WTC11 (cell line): ENCODE results near the gene CLDN5. TPM values are rescaled to one million over a fixed set of nuclear protein-coding genes. Genes with fewer than 3 reads are reported as not detected.

Experiments
- ATAC-seq: fragments of 200-7000 bp; cut with Tn5 transposase; 2 replicates; pipeline ENCODE4 v1.10.0; 2021; ENCODE audit warnings: mild to moderate bottlenecking, moderate library complexity
- CTCF ChIA-PET: fragments of 300-600 bp; sonication (Branson Sonifier 250); formaldehyde crosslinking; loops from one replicate; lab custom pipeline; 2021; ENCODE audit warnings: antibody characterized with exemption; lab: Charles Lee
- POLR2A ChIA-PET: fragments of 350-600 bp; sonication (Branson Sonifier 250); formaldehyde crosslinking; loops from one replicate; lab custom pipeline; 2021; ENCODE audit warnings: antibody characterized with exemption; lab: Charles Lee
- DNase-seq: peaks from one replicate; pipeline ENCODE4 v3.0.0; 2021; ENCODE audit warnings: low spot score
- H3K27ac Mint-ChIP-seq: 2 replicates; pipeline ENCODE4 v1.8.0; 2021; ENCODE audit warnings: mixed read lengths
- H3K27me3 Mint-ChIP-seq: 2 replicates; pipeline ENCODE4 v1.8.0; 2021; ENCODE audit warnings: low read depth, mild to moderate bottlenecking, moderate library complexity, mixed read lengths
- H3K36me3 Mint-ChIP-seq: 2 replicates; pipeline ENCODE4 v1.8.0; 2021; ENCODE audit warnings: mixed read lengths
- H3K4me1 Mint-ChIP-seq: 2 replicates; pipeline ENCODE4 v1.8.0; 2022; ENCODE audit warnings: mixed read lengths
- H3K4me3 Mint-ChIP-seq: 2 replicates; pipeline ENCODE4 v1.8.0; 2021; ENCODE audit warnings: mild to moderate bottlenecking, moderate library complexity, mixed read lengths
- H3K9me3 Mint-ChIP-seq: 2 replicates; pipeline ENCODE4 v1.8.0; 2021; ENCODE audit warnings: mixed read lengths
- CREM ChIP-seq: sonication (generic); formaldehyde crosslinking; IDR thresholded peaks from 2 replicates; pipeline ENCODE4 v1.8.1; 2022; ENCODE audit warnings: mild to moderate bottlenecking, missing genetic modification reagents, moderate library complexity
- FOXP1 ChIP-seq: sonication (generic); formaldehyde crosslinking; IDR thresholded peaks from 2 replicates; pipeline ENCODE4 v1.8.0; 2022; ENCODE audit warnings: missing genetic modification reagents, mild to moderate bottlenecking, moderate library complexity, borderline replicate concordance
- GABPB1 ChIP-seq: sonication (generic); formaldehyde crosslinking; IDR thresholded peaks from 2 replicates; pipeline ENCODE4 v1.8.1; 2023; ENCODE audit warnings: mild to moderate bottlenecking, missing genetic modification reagents
- JUN ChIP-seq: sonication (generic); formaldehyde crosslinking; IDR thresholded peaks from 2 replicates; pipeline ENCODE4 v1.8.0; 2023; ENCODE audit warnings: mild to moderate bottlenecking, missing genetic modification reagents
- NFE2L1 ChIP-seq: sonication (generic); formaldehyde crosslinking; IDR thresholded peaks from 2 replicates; pipeline ENCODE4 v1.8.1; 2023; ENCODE audit warnings: missing genetic modification reagents
- NFYB ChIP-seq: sonication (generic); formaldehyde crosslinking; conservative IDR thresholded peaks from 2 replicates; pipeline ENCODE4 v1.8.0; 2022; ENCODE audit warnings: low read depth, missing genetic modification reagents
- SOX15 ChIP-seq: fragments of 250-450 bp; sonication (Bioruptor Pico); IDR thresholded peaks from 2 replicates; pipeline ENCODE4 v1.9.0; 2021; ENCODE audit warnings: mild to moderate bottlenecking
- TP53 ChIP-seq: sonication (generic); formaldehyde crosslinking; IDR thresholded peaks from 2 replicates; pipeline ENCODE4 v1.8.1; 2023; ENCODE audit warnings: mild to moderate bottlenecking, missing genetic modification reagents
- total RNA-seq: library from RNA; stranded (reverse); gene quantifications from 3 replicates; pipeline ENCODE4 v1.2.3, GENCODE V29; 2021
- TF ChIP-seq, protein P1 (sequence below): sonication (generic); formaldehyde crosslinking; IDR thresholded peaks from 2 replicates; pipeline ENCODE4 v1.8.1; 2022; ENCODE audit warnings: missing genetic modification reagents, borderline replicate concordance
- TF ChIP-seq, protein P2 (sequence below): sonication (generic); formaldehyde crosslinking; IDR thresholded peaks from 2 replicates; pipeline ENCODE4 v1.8.0; 2023; ENCODE audit warnings: mild to moderate bottlenecking, missing genetic modification reagents
- TF ChIP-seq, protein P3 (sequence below): sonication (generic); formaldehyde crosslinking; IDR thresholded peaks from 2 replicates; pipeline ENCODE4 v1.8.1; 2022; ENCODE audit warnings: mild to moderate bottlenecking, moderate library complexity, missing genetic modification reagents
- TF ChIP-seq, protein P4 (sequence below): fragments of 200-600 bp; IDR thresholded peaks from 2 replicates; pipeline ENCODE4 v1.8.0; 2022; ENCODE audit warnings: antibody characterized with exemption
- TF ChIP-seq, protein P5 (sequence below): sonication (generic); formaldehyde crosslinking; IDR thresholded peaks from 2 replicates; pipeline ENCODE4 v1.8.0; 2023; ENCODE audit warnings: missing genetic modification reagents, mild to moderate bottlenecking, borderline replicate concordance
- TF ChIP-seq, protein P6 (sequence below): sonication (generic); formaldehyde crosslinking; IDR thresholded peaks from 2 replicates; pipeline ENCODE4 v1.8.1; 2023; ENCODE audit warnings: mild to moderate bottlenecking, missing genetic modification reagents, moderate library complexity
- TF ChIP-seq, protein P7 (sequence below): sonication (generic); formaldehyde crosslinking; IDR thresholded peaks from 2 replicates; pipeline ENCODE4 v1.8.0; 2022; ENCODE audit warnings: mild to moderate bottlenecking, missing genetic modification reagents

The CLDN5 gene
- total RNA-seq, 1 experiment from 2014 or later = 1.0 TPM

DNA sequence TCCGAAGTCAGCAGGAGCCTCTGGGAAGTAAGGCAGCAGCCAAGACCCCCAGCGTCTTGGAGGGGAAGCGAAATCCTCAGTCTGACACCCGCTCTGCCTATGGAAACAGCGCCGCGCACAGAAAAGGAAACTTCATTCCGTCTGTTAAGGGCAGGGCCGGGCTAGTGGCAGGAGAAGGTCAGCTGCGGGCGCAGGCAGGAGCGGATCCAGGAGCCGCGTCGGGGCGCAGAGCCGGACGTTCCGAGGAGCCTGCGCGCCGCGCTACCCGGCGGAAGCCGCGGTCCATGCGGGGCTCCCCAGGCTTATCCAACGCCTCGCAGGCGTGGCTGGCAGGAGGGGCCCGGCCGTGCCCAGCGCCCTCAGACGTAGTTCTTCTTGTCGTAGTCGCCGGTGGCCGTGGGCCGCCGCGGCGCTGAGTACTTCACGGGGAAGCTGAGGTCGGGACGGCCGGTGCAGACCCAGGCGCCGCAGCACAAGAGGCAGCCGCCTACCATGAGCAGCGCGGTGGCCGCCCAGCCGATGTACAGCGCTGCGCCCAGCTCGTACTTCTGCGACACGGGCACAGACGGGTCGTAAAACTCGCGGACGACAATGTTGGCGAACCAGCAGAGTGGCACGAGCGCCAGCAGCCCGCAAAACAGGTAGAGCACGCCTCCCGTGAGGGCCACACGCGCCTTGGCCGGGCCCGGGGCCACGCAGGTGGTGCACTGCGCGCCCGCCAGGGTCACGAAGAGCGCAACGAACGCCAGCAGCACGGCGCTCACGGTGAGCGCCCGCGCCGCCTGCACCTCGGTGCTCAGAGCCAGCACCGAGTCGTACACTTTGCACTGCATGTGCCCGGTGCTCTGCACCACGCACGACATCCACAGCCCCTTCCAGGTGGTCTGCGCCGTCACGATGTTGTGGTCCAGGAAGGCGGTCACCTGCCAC lies 705 bp downstream of the CLDN5 start (continued):
- TF ChIP-seq TP53 (CRISPR knock-in tag) (no peak), GABPB1 (CRISPR knock-in tag) (no peak), NFYB (no peak), FOXP1 (peak; percentile 43; the same call in 1 of the 2 replicates)
- TF ChIP-seq, protein P1, sequence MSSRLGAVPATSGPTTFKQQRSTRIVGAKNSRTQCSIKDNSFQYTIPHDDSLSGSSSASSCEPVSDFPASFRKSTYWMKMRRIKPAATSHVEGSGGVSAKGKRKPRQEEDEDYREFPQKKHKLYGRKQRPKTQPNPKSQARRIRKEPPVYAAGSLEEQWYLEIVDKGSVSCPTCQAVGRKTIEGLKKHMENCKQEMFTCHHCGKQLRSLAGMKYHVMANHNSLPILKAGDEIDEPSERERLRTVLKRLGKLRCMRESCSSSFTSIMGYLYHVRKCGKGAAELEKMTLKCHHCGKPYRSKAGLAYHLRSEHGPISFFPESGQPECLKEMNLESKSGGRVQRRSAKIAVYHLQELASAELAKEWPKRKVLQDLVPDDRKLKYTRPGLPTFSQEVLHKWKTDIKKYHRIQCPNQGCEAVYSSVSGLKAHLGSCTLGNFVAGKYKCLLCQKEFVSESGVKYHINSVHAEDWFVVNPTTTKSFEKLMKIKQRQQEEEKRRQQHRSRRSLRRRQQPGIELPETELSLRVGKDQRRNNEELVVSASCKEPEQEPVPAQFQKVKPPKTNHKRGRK (CRISPR knock-in tag) = no peak
- TF ChIP-seq, protein P2, sequence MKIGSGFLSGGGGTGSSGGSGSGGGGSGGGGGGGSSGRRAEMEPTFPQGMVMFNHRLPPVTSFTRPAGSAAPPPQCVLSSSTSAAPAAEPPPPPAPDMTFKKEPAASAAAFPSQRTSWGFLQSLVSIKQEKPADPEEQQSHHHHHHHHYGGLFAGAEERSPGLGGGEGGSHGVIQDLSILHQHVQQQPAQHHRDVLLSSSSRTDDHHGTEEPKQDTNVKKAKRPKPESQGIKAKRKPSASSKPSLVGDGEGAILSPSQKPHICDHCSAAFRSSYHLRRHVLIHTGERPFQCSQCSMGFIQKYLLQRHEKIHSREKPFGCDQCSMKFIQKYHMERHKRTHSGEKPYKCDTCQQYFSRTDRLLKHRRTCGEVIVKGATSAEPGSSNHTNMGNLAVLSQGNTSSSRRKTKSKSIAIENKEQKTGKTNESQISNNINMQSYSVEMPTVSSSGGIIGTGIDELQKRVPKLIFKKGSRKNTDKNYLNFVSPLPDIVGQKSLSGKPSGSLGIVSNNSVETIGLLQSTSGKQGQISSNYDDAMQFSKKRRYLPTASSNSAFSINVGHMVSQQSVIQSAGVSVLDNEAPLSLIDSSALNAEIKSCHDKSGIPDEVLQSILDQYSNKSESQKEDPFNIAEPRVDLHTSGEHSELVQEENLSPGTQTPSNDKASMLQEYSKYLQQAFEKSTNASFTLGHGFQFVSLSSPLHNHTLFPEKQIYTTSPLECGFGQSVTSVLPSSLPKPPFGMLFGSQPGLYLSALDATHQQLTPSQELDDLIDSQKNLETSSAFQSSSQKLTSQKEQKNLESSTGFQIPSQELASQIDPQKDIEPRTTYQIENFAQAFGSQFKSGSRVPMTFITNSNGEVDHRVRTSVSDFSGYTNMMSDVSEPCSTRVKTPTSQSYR (CRISPR knock-in tag) = 0 out of 2 replicates have a peak, but pooled peaks have one; percentile 26
- TF ChIP-seq, protein P3, sequence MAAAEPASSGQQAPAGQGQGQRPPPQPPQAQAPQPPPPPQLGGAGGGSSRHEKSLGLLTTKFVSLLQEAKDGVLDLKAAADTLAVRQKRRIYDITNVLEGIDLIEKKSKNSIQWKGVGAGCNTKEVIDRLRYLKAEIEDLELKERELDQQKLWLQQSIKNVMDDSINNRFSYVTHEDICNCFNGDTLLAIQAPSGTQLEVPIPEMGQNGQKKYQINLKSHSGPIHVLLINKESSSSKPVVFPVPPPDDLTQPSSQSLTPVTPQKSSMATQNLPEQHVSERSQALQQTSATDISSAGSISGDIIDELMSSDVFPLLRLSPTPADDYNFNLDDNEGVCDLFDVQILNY (CRISPR knock-in tag) = no peak

DNA sequence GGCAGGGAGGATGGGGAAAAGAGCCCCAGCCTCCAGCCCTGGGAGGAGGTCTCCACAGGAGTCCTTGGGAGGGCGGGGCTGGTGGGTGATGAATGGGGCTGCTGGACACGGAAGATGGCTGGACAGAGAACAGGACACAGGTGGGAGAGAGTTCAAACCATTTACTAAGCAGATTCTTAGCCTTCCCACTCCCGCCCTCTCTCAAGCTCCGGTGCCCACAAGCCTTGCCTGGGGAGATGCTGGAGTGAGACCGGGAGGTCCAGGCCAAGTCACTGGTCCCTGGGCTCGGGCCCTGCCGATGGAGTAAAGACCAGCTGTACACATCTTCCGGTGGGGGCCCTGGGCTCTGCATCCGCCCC lies 1.4 kb downstream of the CLDN5 start:
- no peak for DNase-seq
- no peaks in the 10 kb centered on the region for H3K9me3 Mint-ChIP-seq
- H3K27me3 Mint-ChIP-seq = peaks cover 52% of the 10 kb centered on the region
- TF ChIP-seq NFYB = no peak
- TF ChIP-seq, protein P4, sequence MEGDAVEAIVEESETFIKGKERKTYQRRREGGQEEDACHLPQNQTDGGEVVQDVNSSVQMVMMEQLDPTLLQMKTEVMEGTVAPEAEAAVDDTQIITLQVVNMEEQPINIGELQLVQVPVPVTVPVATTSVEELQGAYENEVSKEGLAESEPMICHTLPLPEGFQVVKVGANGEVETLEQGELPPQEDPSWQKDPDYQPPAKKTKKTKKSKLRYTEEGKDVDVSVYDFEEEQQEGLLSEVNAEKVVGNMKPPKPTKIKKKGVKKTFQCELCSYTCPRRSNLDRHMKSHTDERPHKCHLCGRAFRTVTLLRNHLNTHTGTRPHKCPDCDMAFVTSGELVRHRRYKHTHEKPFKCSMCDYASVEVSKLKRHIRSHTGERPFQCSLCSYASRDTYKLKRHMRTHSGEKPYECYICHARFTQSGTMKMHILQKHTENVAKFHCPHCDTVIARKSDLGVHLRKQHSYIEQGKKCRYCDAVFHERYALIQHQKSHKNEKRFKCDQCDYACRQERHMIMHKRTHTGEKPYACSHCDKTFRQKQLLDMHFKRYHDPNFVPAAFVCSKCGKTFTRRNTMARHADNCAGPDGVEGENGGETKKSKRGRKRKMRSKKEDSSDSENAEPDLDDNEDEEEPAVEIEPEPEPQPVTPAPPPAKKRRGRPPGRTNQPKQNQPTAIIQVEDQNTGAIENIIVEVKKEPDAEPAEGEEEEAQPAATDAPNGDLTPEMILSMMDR = no peak
- ATAC-seq = no peak
- H3K4me3 Mint-ChIP-seq = peak overlapping the region; percentile 76
- no peak overlapping the region for H3K27ac Mint-ChIP-seq
- no peaks in the 10 kb centered on the region for H3K36me3 Mint-ChIP-seq
- ChIA-PET POLR2A (interaction anchor here (0.7 to 1.3 kb wide), 2 partner anchors 20 to 387 kb away, joined by 3 to 5 read pairs; no protein-coding TSS in a partner anchor), CTCF (interaction anchor here (0.7 to 5.0 kb wide), 7 partner anchors 27 to 208 kb away, joined by 3 to 49 read pairs (median 7); no protein-coding TSS in a partner anchor)
- peaks cover 11% of the 10 kb centered on the region for H3K4me1 Mint-ChIP-seq

DNA sequence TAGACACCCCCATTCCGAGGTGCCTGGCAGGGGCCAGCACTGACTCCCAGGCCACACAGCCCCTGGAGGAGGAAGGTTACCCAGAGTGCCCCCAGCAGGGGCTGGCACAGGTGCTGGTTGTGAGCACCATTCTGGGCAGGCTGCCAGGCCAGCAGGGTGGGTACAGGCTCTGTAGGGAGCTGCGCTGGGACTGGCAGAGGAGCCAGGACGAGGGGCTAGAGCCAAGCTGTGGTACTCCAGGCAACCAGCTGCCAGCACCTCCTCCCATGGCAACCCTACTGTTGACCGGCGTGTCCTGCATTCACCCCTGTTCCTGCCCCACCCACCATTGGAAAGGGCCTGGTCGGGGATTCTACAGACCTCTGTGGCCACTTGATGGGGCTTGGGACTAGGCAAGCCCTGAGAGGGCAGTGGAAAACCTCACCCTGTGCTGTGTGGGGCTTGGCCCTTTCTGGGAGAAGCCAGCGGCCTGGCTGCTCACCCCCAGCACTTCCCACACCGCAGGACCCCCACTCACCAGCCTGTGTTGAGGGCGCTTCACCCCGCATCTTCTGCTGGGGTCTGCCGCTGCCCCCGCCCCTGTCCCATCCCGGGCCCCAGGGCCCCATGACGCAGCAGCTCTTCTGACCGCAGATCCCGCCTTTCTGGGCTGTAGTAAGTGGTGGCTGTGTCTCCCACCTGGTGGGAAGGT lies 1.9 kb downstream of the CLDN5 start:
- no peak for DNase-seq
- Mint-ChIP-seq H3K4me3 (peak overlapping the region; percentile 76), H3K9me3 (no peaks in the 10 kb centered on the region), H3K4me1 (peaks cover 11% of the 10 kb centered on the region), H3K36me3 (peaks cover 3% of the 10 kb centered on the region), H3K27me3 (peaks cover 52% of the 10 kb centered on the region), H3K27ac (no peak overlapping the region)
- ChIA-PET POLR2A (interaction anchor here (0.5 kb wide), 1 partner anchor 78 kb away, joined by 3 read pairs; no protein-coding TSS in a partner anchor), CTCF (interaction anchor here (1.3 to 5.0 kb wide), 5 partner anchors 26 to 110 kb away, joined by 3 to 49 read pairs (median 8); no protein-coding TSS in a partner anchor)
- ATAC-seq = no peak
- no peak for TF ChIP-seq JUN (CRISPR knock-in tag)
- no peak for TF ChIP-seq NFE2L1 (CRISPR knock-in tag)
- TF ChIP-seq, protein P5, sequence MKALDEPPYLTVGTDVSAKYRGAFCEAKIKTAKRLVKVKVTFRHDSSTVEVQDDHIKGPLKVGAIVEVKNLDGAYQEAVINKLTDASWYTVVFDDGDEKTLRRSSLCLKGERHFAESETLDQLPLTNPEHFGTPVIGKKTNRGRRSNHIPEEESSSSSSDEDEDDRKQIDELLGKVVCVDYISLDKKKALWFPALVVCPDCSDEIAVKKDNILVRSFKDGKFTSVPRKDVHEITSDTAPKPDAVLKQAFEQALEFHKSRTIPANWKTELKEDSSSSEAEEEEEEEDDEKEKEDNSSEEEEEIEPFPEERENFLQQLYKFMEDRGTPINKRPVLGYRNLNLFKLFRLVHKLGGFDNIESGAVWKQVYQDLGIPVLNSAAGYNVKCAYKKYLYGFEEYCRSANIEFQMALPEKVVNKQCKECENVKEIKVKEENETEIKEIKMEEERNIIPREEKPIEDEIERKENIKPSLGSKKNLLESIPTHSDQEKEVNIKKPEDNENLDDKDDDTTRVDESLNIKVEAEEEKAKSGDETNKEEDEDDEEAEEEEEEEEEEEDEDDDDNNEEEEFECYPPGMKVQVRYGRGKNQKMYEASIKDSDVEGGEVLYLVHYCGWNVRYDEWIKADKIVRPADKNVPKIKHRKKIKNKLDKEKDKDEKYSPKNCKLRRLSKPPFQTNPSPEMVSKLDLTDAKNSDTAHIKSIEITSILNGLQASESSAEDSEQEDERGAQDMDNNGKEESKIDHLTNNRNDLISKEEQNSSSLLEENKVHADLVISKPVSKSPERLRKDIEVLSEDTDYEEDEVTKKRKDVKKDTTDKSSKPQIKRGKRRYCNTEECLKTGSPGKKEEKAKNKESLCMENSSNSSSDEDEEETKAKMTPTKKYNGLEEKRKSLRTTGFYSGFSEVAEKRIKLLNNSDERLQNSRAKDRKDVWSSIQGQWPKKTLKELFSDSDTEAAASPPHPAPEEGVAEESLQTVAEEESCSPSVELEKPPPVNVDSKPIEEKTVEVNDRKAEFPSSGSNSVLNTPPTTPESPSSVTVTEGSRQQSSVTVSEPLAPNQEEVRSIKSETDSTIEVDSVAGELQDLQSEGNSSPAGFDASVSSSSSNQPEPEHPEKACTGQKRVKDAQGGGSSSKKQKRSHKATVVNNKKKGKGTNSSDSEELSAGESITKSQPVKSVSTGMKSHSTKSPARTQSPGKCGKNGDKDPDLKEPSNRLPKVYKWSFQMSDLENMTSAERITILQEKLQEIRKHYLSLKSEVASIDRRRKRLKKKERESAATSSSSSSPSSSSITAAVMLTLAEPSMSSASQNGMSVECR (CRISPR knock-in tag) = no peak
- TF ChIP-seq SOX15 (CRISPR knock-in tag) = no peak
- TF ChIP-seq, protein P6, sequence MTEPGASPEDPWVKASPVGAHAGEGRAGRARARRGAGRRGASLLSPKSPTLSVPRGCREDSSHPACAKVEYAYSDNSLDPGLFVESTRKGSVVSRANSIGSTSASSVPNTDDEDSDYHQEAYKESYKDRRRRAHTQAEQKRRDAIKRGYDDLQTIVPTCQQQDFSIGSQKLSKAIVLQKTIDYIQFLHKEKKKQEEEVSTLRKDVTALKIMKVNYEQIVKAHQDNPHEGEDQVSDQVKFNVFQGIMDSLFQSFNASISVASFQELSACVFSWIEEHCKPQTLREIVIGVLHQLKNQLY (CRISPR knock-in tag) = no peak
- no peak for TF ChIP-seq CREM (CRISPR knock-in tag)
- TF ChIP-seq, protein P7, sequence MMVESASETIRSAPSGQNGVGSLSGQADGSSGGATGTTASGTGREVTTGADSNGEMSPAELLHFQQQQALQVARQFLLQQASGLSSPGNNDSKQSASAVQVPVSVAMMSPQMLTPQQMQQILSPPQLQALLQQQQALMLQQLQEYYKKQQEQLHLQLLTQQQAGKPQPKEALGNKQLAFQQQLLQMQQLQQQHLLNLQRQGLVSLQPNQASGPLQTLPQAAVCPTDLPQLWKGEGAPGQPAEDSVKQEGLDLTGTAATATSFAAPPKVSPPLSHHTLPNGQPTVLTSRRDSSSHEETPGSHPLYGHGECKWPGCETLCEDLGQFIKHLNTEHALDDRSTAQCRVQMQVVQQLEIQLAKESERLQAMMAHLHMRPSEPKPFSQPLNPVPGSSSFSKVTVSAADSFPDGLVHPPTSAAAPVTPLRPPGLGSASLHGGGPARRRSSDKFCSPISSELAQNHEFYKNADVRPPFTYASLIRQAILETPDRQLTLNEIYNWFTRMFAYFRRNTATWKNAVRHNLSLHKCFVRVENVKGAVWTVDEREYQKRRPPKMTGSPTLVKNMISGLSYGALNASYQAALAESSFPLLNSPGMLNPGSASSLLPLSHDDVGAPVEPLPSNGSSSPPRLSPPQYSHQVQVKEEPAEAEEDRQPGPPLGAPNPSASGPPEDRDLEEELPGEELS (CRISPR knock-in tag) = no peak
